SK-N-SH (cell line): ENCODE measurements around the gene TCP10L. TPM values are rescaled to one million over a fixed set of nuclear protein-coding genes. Genes with fewer than 3 reads are reported as not detected.

Experiments
- CTCF ChIA-PET: fragments of 300-600, 350-600 bp; formaldehyde crosslinking; extraction: SDS; loops from one replicate; lab custom pipeline; 2021; lab: Yijun Ruan, JAX
- POLR2A ChIA-PET: fragments of 350-600 bp; sonication (Branson Sonifier 250); formaldehyde crosslinking; extraction: SDS; loops from one replicate; lab custom pipeline; 2020; ENCODE audit warnings: antibody characterized with exemption, inconsistent platforms; lab: Yijun Ruan, JAX
- DNase-seq: peaks from one replicate; pipeline ENCODE4 v3.0.0; 2012
- H2AFZ ChIP-seq: fragments of 200-600 bp; sonication (generic); 2 replicates; pipeline ENCODE4 v1.8.1; 2016; ENCODE audit warnings: antibody characterized with exemption, mild to moderate bottlenecking, low read depth
- H3F3A ChIP-seq: fragments of 200-600 bp; sonication (generic); replicated peaks from 2 replicates; pipeline ENCODE3; 2016; ENCODE audit warnings: antibody characterized with exemption, mild to moderate bottlenecking; ENCODE audit not compliant: insufficient read depth
- H3K27ac ChIP-seq, 2 experiments: fragments of 200-500 bp in 1 of 2; fragments of 200-600 bp in 1 of 2; sonication (Bioruptor generic) in 1 of 2; sonication (generic), shearing (Covaris generic) in 1 of 2; 2 replicates each; pipeline versions ENCODE4 v1.5.1 to v1.6.1; 2014 to 2016; ENCODE audit warnings: low read depth in 2 of 2, inconsistent platforms in 1 of 2, low read length in 1 of 2, mild to moderate bottlenecking in 1 of 2, mixed read lengths in 1 of 2
- H3K27me3 ChIP-seq: fragments of 200-600 bp; sonication (generic), shearing (Covaris generic); 2 replicates; pipeline ENCODE4 v1.6.1; 2016; ENCODE audit warnings: mixed run types; ENCODE audit not compliant: insufficient read depth
- H3K36me3 ChIP-seq, 2 experiments: fragments of 200-500 bp in 1 of 2; fragments of 200-600 bp in 1 of 2; sonication (Bioruptor generic) in 1 of 2; sonication (generic) in 1 of 2; replicated peaks in 1 of 2; 2 replicates each; pipeline versions ENCODE3 to v1.5.1; 2014 to 2016; ENCODE audit warnings: low read length in 1 of 2, mild to moderate bottlenecking in 1 of 2; ENCODE audit not compliant: insufficient read depth in 2 of 2, control insufficient read depth in 1 of 2
- H3K4me1 ChIP-seq, 2 experiments: fragments of 200-500 bp in 1 of 2; fragments of 200-600 bp in 1 of 2; sonication (Bioruptor generic) in 1 of 2; sonication (generic), shearing (Covaris generic) in 1 of 2; 2 replicates each; pipeline versions ENCODE4 v1.5.1 to v1.6.1; 2014 to 2016; ENCODE audit warnings: low read depth in 1 of 2, low read length in 1 of 2, mixed run types in 1 of 2; ENCODE audit not compliant: insufficient read depth in 2 of 2, control insufficient read depth in 1 of 2
- H3K4me2 ChIP-seq: fragments of 200-600 bp; sonication (generic), shearing (Covaris generic); 2 replicates; pipeline ENCODE4 v1.6.1; 2017; ENCODE audit warnings: mixed run types
- H3K4me3 ChIP-seq, 2 experiments: fragments of 200-500 bp in 1 of 2; fragments of 200-600 bp in 1 of 2; sonication (Bioruptor generic) in 1 of 2; sonication (generic), shearing (Covaris generic) in 1 of 2; 2 replicates each; pipeline versions ENCODE4 v1.5.1 to v1.8.1; 2014 to 2016; ENCODE audit warnings: low read depth in 2 of 2, inconsistent platforms in 1 of 2, low read length in 1 of 2, mild to moderate bottlenecking in 1 of 2, mixed read lengths in 1 of 2, moderate library complexity in 1 of 2
- H3K79me2 ChIP-seq: fragments of 200-600 bp; sonication (generic); 2 replicates; pipeline ENCODE4 v1.8.1; 2017; ENCODE audit warnings: mild to moderate bottlenecking; ENCODE audit not compliant: insufficient read depth
- H3K9ac ChIP-seq: fragments of 200-600 bp; sonication (generic); 2 replicates; pipeline ENCODE4 v1.6.1; 2017; ENCODE audit warnings: mixed run types
- H3K9me2 ChIP-seq: fragments of 200-600 bp; sonication (generic); 2 replicates; pipeline ENCODE4 v1.6.1; 2017; ENCODE audit warnings: mixed run types
- H3K9me3 ChIP-seq: fragments of 200-600 bp; sonication (generic); 2 replicates; pipeline ENCODE4 v1.6.1; 2017; ENCODE audit warnings: mixed run types, mild to moderate bottlenecking, moderate library complexity
- H4K20me1 ChIP-seq: fragments of 200-600 bp; sonication (generic); 2 replicates; pipeline ENCODE4 v1.6.1; 2017; ENCODE audit warnings: mild to moderate bottlenecking, mixed run types; ENCODE audit not compliant: insufficient read depth
- EP300 ChIP-seq, 2 experiments: IDR thresholded peaks; 2 replicates each; pipeline versions ENCODE4 v1.4.0 to v1.6.1; 2012; ENCODE audit warnings: borderline replicate concordance in 1 of 2, low read depth in 1 of 2, low read length in 1 of 2
- EZH2phosphoT487 ChIP-seq: fragments of 200-600 bp; sonication (generic); IDR thresholded peaks from 2 replicates; pipeline ENCODE4 v1.6.1; 2017; ENCODE audit warnings: low read depth, mixed run types, mild to moderate bottlenecking, antibody characterized with exemption, moderate library complexity, borderline replicate concordance
- FOSL2 ChIP-seq: IDR thresholded peaks from 2 replicates; pipeline ENCODE4 v1.4.0; 2012; ENCODE audit warnings: low read depth, mild to moderate bottlenecking, moderate library complexity, borderline replicate concordance
- GATA2 ChIP-seq: sonication (generic); formaldehyde crosslinking; IDR thresholded peaks from 2 replicates; pipeline ENCODE4 v1.5.0; 2020; ENCODE audit warnings: mild to moderate bottlenecking, missing genetic modification reagents
- IRF3 ChIP-seq: fragments of 150-350 bp; IDR thresholded peaks from 2 replicates; pipeline ENCODE4 v1.6.1; 2016; ENCODE audit warnings: mild to moderate bottlenecking, low read depth, low read length
- JUND ChIP-seq: IDR thresholded peaks from 2 replicates; pipeline ENCODE4 v1.4.0; 2012
- MXI1 ChIP-seq: IDR thresholded peaks from 2 replicates; pipeline ENCODE4 v1.6.1; 2012; ENCODE audit warnings: mild to moderate bottlenecking, low read depth, low read length, improper control_type of control experiment
- NFIC ChIP-seq: IDR thresholded peaks from 2 replicates; pipeline ENCODE4 v1.4.0; 2012; ENCODE audit warnings: borderline replicate concordance
- PBX3 ChIP-seq: IDR thresholded peaks from 2 replicates; pipeline ENCODE4; 2012
- POLR2AphosphoS5 ChIP-seq: IDR thresholded peaks from 2 replicates; pipeline ENCODE4 v1.6.1; 2012; ENCODE audit warnings: low read depth, low read length
- RAD21 ChIP-seq: IDR thresholded peaks from 2 replicates; pipeline ENCODE4 v1.6.1; 2012; ENCODE audit warnings: mild to moderate bottlenecking, low read length
- RCOR1 ChIP-seq: fragments of 150-350 bp; IDR thresholded peaks from 2 replicates; pipeline ENCODE4 v1.6.1; 2017; ENCODE audit warnings: antibody characterized with exemption, low read length
- RFX5 ChIP-seq: IDR thresholded peaks from 2 replicates; pipeline ENCODE4 v1.6.1; 2012; ENCODE audit warnings: mild to moderate bottlenecking, improper control_type of control experiment, low read length
- RXRA ChIP-seq: IDR thresholded peaks from 2 replicates; pipeline ENCODE4 v1.4.0; 2012; ENCODE audit warnings: low read depth, mild to moderate bottlenecking, borderline replicate concordance
- SIN3A ChIP-seq: IDR thresholded peaks from 2 replicates; pipeline ENCODE4 v1.6.1; 2012; ENCODE audit warnings: low read depth, mild to moderate bottlenecking, low read length, moderate library complexity, borderline replicate concordance
- SMC3 ChIP-seq: IDR thresholded peaks from 2 replicates; pipeline ENCODE4 v1.6.1; 2012; ENCODE audit warnings: low read depth, low read length, improper control_type of control experiment
- TAF1 ChIP-seq: IDR thresholded peaks from 2 replicates; pipeline ENCODE4 v1.6.1; 2012; ENCODE audit warnings: low read depth, mild to moderate bottlenecking, low read length, moderate library complexity, borderline replicate concordance
- TEAD4 ChIP-seq: IDR thresholded peaks from 2 replicates; pipeline ENCODE4 v1.4.0; 2012; ENCODE audit warnings: mild to moderate bottlenecking, borderline replicate concordance; ENCODE audit not compliant: insufficient read depth
- USF2 ChIP-seq: fragments of 150-350 bp; IDR thresholded peaks from 2 replicates; pipeline ENCODE4 v1.6.1; 2017; ENCODE audit warnings: antibody characterized with exemption, low read length, low read depth, borderline replicate concordance
- YY1 ChIP-seq: IDR thresholded peaks from 2 replicates; pipeline ENCODE4 v1.4.0; 2012; ENCODE audit warnings: low read depth, mild to moderate bottlenecking
- ZBTB33 ChIP-seq: IDR thresholded peaks from 2 replicates; pipeline ENCODE4 v1.4.0; 2012; ENCODE audit warnings: low read depth, borderline replicate concordance
- WGBS: methylation state at CpG from one replicate; pipeline ENCODE4 v1.1.6; 2017; ENCODE audit warnings: low lambda C conversion rate; 5-methylcytosine and 5-hydroxymethylcytosine counted together
- polyA plus RNA-seq, 3 experiments: library from polyadenylated mRNA; depleted of rRNA; stranded (reverse); fragments of >200 nt; gene quantifications; 2 replicates each; pipeline ENCODE4 v1.2.3, GENCODE V29; 2012

The TCP10L gene
- polyA plus RNA-seq, 1 of the 3 experiments (the other 2 are of a cell fraction), result 0.33 TPM

- TF ChIP-seq PBX3 (peak; percentile 96), JUND (peak; percentile 98), RAD21 (no peak), EZH2phosphoT487 (no peak), EP300 (IDR thresholded peaks at IDR 0.05; ENCODE audit: borderline replicate concordance in 1 of 2, low read depth in 1 of 2, low read length in 1 of 2) (peak in 1 of 2 experiments; percentile 94; a peak in 2 of 4 replicates), RCOR1 (no peak), TEAD4 (peak; percentile 77; the same call in 1 of the 2 replicates), GATA2 (CRISPR knock-in tag) (no peak), RXRA (peak; percentile 81; the same call in 1 of the 2 replicates), SIN3A (no peak), RFX5 (no peak)
These were observed 11.9 kb upstream of the TCP10L start (continued) for GRCh38 chr21:32597205-32597604.

GRCh38 chr21:32595431-32595830 lies 10.1 kb upstream of the TCP10L start:
- Histone ChIP-seq H3K27ac (no peak overlapping the region), H3K9me2 (no peaks in the 10 kb centered on the region), H3K4me1 (peaks cover 0 to 3% of the 10 kb centered on the region in 2 experiments; a peak in 1 of 4 replicates), H3K4me3 (no peak overlapping the region), H3K36me3 (peaks cover 11 to 16% of the 10 kb centered on the region in 2 experiments), H3K79me2 (no peaks in the 10 kb centered on the region), H4K20me1 (no peaks in the 10 kb centered on the region), H2AFZ (no peak overlapping the region), H3K9me3 (no peaks in the 10 kb centered on the region), H3K4me2 (no peak overlapping the region), H3K27me3 (no peaks in the 10 kb centered on the region), H3K9ac (no peak overlapping the region), H3F3A (peaks cover 12% of the 10 kb centered on the region)
- CTCF ChIA-PET, result interaction anchor here (1.4 kb wide), 1 partner anchor 26 kb away, joined by 5 read pairs; no protein-coding TSS in a partner anchor
- TF ChIP-seq FOSL2 (no peak), ZBTB33 (no peak), MXI1 (no peak), IRF3 (no peak), USF2 (no peak), TAF1 (no peak), YY1 (no peak), NFIC (no peak), POLR2AphosphoS5 (no peak), SIN3A (no peak), RAD21 (no peak), EZH2phosphoT487 (no peak), TEAD4 (no peak), PBX3 (no peak), SMC3 (no peak)
- DNase-seq, result no peak
- 100% methylated on average over 3 of the region's 11 CpGs for WGBS
- POLR2A ChIA-PET, result no interaction called here
